MCF 10A (cell line): ENCODE data around the gene TMOD1. TPM values are rescaled to one million over a fixed set of nuclear protein-coding genes. Genes with fewer than 3 reads are reported as not detected.

Experiments
- BruUV-seq: library from RNA; stranded (reverse); fragments of 400-500 nt; replicated peaks from 2 replicates; lab custom pipeline; 2021; lab: Mats Ljungman, UMichigan
- CTCF ChIA-PET: fragments of 300-600 bp; sonication (Branson Sonifier 250); formaldehyde crosslinking; extraction: SDS; loops from one replicate; lab custom pipeline; 2021; ENCODE audit warnings: antibody characterized with exemption, inconsistent platforms; lab: Yijun Ruan, JAX
- POLR2A ChIA-PET: fragments of 300-600, 350-650 bp; sonication (Branson Sonifier 250); formaldehyde crosslinking; extraction: SDS; loops from one replicate; lab custom pipeline; 2020; ENCODE audit warnings: antibody characterized with exemption, inconsistent platforms; lab: Yijun Ruan, JAX
- DNase-seq: peaks from one replicate; pipeline ENCODE4 v3.0.0-alpha.2; 2018; ENCODE audit not compliant: unreplicated experiment
- H3K27ac Mint-ChIP-seq: one replicate; pipeline ENCODE4 v1.8.0; 2022; ENCODE audit warnings: mild to moderate bottlenecking, low read depth, mixed read lengths; ENCODE audit not compliant: unreplicated experiment
- H3K27me3 Mint-ChIP-seq: one replicate; pipeline ENCODE4 v1.8.0; 2022; ENCODE audit warnings: mixed read lengths; ENCODE audit not compliant: insufficient read depth, unreplicated experiment
- H3K36me3 Mint-ChIP-seq: one replicate; pipeline ENCODE4 v1.8.0; 2022; ENCODE audit warnings: mild to moderate bottlenecking, moderate library complexity, mixed read lengths; ENCODE audit not compliant: insufficient read depth, unreplicated experiment
- H3K4me1 Mint-ChIP-seq: one replicate; pipeline ENCODE4 v1.8.0; 2022; ENCODE audit warnings: mixed read lengths; ENCODE audit not compliant: insufficient read depth, unreplicated experiment
- H3K4me3 Mint-ChIP-seq: one replicate; pipeline ENCODE4 v1.8.0; 2022; ENCODE audit warnings: mild to moderate bottlenecking, moderate library complexity, mixed read lengths; ENCODE audit not compliant: unreplicated experiment
- H3K9me3 Mint-ChIP-seq: one replicate; pipeline ENCODE4 v1.8.0; 2022; ENCODE audit warnings: mixed read lengths; ENCODE audit not compliant: unreplicated experiment
- CTCF ChIP-seq: fragments of 200-600 bp; IDR thresholded peaks from one replicate; pipeline ENCODE4 v1.8.0; 2022; ENCODE audit warnings: antibody characterized with exemption, mild to moderate bottlenecking; ENCODE audit not compliant: unreplicated experiment
- intact Hi-C: fragments of 100-400 bp; cut with micrococcal nuclease; formaldehyde crosslinking; loops from 2 replicates; pipeline ENCODE4 v1.14.1; 2022
- total RNA-seq: library from RNA; stranded (reverse); gene quantifications from 2 replicates; pipeline ENCODE4 v1.2.3, GENCODE V29; 2022

The TMOD1 gene
- total RNA-seq, 1 experiment from 2014 or later, result 0.26 TPM

- POLR2A ChIA-PET, result no interaction called here
- H3K4me3 Mint-ChIP-seq, result no peak overlapping the region
- intact Hi-C loops, result no loop called here
These were observed 58.7 kb downstream of the TMOD1 start for GRCh38 chr9:97560154-97560553.

GRCh38 chr9:97560851-97561250 lies 59.4 kb downstream of the TMOD1 start:
- H3K4me1 Mint-ChIP-seq, result peaks cover 23% of the 10 kb centered on the region
- CTCF ChIA-PET, result interaction anchor here (1.7 to 2.2 kb wide), 2 partner anchors 38 to 92 kb away, joined by 7 to 9 read pairs; no protein-coding TSS in a partner anchor
- intact Hi-C loops, result no loop called here
- H3K4me3 Mint-ChIP-seq, result no peak overlapping the region
- H3K9me3 Mint-ChIP-seq, result no peaks in the 10 kb centered on the region
- DNase-seq, result no peak
- no peaks in the 10 kb centered on the region for H3K36me3 Mint-ChIP-seq
- BruUV-seq, result no TSS peak
- TF ChIP-seq CTCF, result no peak
- H3K27me3 Mint-ChIP-seq, result peaks cover 24% of the 10 kb centered on the region
- POLR2A ChIA-PET, result no interaction called here
- H3K27ac Mint-ChIP-seq, result no peak overlapping the region

More at GRCh38 chr9:97560154-97560553, 58.7 kb downstream of the TMOD1 start:
- Mint-ChIP-seq H3K36me3 (no peaks in the 10 kb centered on the region), H3K27ac (no peak overlapping the region), H3K9me3 (no peaks in the 10 kb centered on the region), H3K4me1 (peaks cover 23% of the 10 kb centered on the region), H3K27me3 (peaks cover 24% of the 10 kb centered on the region)
- TF ChIP-seq CTCF, result no peak
- CTCF ChIA-PET, result no interaction called here
- no peak for DNase-seq
- BruUV-seq, result no TSS peak

GRCh38 chr9:97561501-97561900 lies 60.0 kb downstream of the TMOD1 start:
- no peaks in the 10 kb centered on the region for H3K36me3 Mint-ChIP-seq
- POLR2A ChIA-PET, result no interaction called here
- H3K27me3 Mint-ChIP-seq, result peaks cover 19% of the 10 kb centered on the region
- CTCF ChIA-PET, result interaction anchor here (1.1 to 2.2 kb wide), 3 partner anchors 9 to 92 kb away, joined by 3 to 9 read pairs (median 7); no protein-coding TSS in a partner anchor
- no TSS peak for BruUV-seq
- no peak overlapping the region for H3K27ac Mint-ChIP-seq
- no peak for TF ChIP-seq CTCF
- intact Hi-C loops, result no loop called here
- H3K4me1 Mint-ChIP-seq, result peaks cover 23% of the 10 kb centered on the region
- no peak for DNase-seq
- no peak overlapping the region for H3K4me3 Mint-ChIP-seq
- no peaks in the 10 kb centered on the region for H3K9me3 Mint-ChIP-seq

- POLR2A ChIA-PET, result no interaction called here
- H3K4me1 Mint-ChIP-seq, result peaks cover 23% of the 10 kb centered on the region
- no peak overlapping the region for H3K27ac Mint-ChIP-seq
- BruUV-seq, result no TSS peak
- TF ChIP-seq CTCF, result no peak
- CTCF ChIA-PET, result interaction anchor here (1.1 to 2.2 kb wide), 3 partner anchors 8 to 93 kb away, joined by 3 to 9 read pairs (median 7); no protein-coding TSS in a partner anchor
- no peak for DNase-seq
- no peaks in the 10 kb centered on the region for H3K9me3 Mint-ChIP-seq
- no peaks in the 10 kb centered on the region for H3K36me3 Mint-ChIP-seq
- intact Hi-C loops, result no loop called here
- H3K4me3 Mint-ChIP-seq, result no peak overlapping the region
- peaks cover 13% of the 10 kb centered on the region for H3K27me3 Mint-ChIP-seq
These were observed 61.1 kb downstream of the TMOD1 start for GRCh38 chr9:97562542-97562941.
